Measurements from ENCODE around the gene LITAF.

LITAF gene

DNA sequence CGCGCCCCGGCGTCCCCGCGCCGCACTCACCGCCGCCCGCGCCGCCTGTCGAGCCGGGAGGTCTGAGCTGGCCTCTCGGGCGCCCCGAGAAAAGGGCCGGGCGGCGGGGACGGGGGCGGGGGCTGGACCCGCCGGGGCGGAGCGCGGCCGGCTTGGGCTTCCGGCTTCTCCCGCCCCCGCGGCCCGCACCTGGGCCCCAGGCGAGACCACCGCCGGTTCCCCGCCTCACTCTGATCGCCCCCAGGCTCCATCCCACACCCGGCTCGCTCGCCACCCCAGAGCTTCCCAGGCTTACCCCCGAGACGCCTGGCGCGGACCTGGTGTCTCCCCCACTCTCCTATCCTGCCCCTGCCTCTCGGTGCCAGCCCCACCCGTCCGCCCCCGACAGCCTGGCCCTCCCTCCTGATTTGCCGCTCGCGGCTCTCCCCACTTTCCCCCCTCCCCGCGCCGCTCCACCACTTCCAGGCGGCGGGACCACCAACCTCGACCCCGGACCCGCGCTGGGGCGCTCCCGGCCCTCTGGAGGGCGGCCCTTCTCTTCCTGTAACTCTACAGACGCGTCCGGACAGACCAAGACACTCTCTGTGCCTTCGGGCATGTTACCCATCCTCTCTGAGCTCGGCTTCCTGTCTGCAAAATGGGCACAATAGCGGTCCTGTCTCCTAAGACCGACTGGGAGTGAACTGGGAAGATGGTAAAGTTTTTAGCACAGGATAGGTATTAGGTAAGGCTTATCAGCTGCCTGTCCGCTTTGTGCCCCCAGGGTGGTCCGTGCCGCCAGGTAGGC lies at the start of gene LITAF:
Gene LITAF, minus strand, starts transcription at position 64 of the 787 bp plus-strand sequence. CDS start 30,189 bp downstream, outside the sequence.
- CTCF ChIA-PET, result interaction anchor here (1.0 to 1.6 kb wide), 4 partner anchors 10 to 179 kb away, joined by 3 to 5 read pairs (median 4); no protein-coding TSS in a partner anchor
- POLR2A ChIA-PET, result interaction anchor here (0.6 to 1.9 kb wide), 2 partner anchors 10 to 20 kb away, joined by 4 to 8 read pairs; no protein-coding TSS in a partner anchor
- H3K36me3 ChIP-seq (ENCODE audit: control insufficient read depth in 2 of 2, insufficient read depth in 1 of 2, low read length in 2 of 2), result no peaks in the 10 kb centered on the region
- H3K27ac ChIP-seq (ENCODE audit: extremely low read depth, low read depth, low read length), result peak within 1 kb of the TSS; percentile 73; the same call in 1 of the 2 replicates
- H3K4me3 ChIP-seq (ENCODE audit: low read depth, low read length), result peak within 1 kb of the TSS; percentile 72
- H3K9me3 ChIP-seq (ENCODE audit: control insufficient read depth, insufficient read depth, low read depth, low read length), result no peaks in the 10 kb centered on the region
- H3K4me1 ChIP-seq (ENCODE audit: control insufficient read depth, insufficient read depth, low read length), result peaks cover 15% of the 10 kb centered on the region
- TF ChIP-seq BCL11B (tag by site-specific recombination; IDR thresholded peaks at IDR 0.05; ENCODE audit: low read depth) (0 out of 2 replicates have a peak, but pooled peaks have one; percentile 48), ZNF354C (tag by site-specific recombination; IDR thresholded peaks at IDR 0.05; ENCODE audit: borderline replicate concordance, low read depth) (no peak), GLIS2 (tag by site-specific recombination; IDR thresholded peaks at IDR 0.05) (peak; percentile 86), ZNF600 (tag by site-specific recombination; IDR thresholded peaks at IDR 0.05) (peak; percentile 77), ZNF561 (tag by site-specific recombination; IDR thresholded peaks at IDR 0.05; ENCODE audit: borderline replicate concordance) (peak; percentile 4; the same call in 1 of the 2 replicates), ZBTB17 (tag by site-specific recombination; IDR thresholded peaks at IDR 0.05) (peak; percentile 76; the same call in 1 of the 2 replicates), SP2 (tag by site-specific recombination; IDR thresholded peaks at IDR 0.05) (peak; percentile 71), ZEB2 (tag by site-specific recombination; IDR thresholded peaks at IDR 0.05) (peak; percentile 85), WT1 (tag by site-specific recombination; IDR thresholded peaks at IDR 0.05) (0 out of 2 replicates have a peak, but pooled peaks have one; percentile 21), GFI1B (tag by site-specific recombination; IDR thresholded peaks at IDR 0.05) (0 out of 2 replicates have a peak, but pooled peaks have one; percentile 2), SP3 (tag by site-specific recombination; IDR thresholded peaks at IDR 0.05) (peak; percentile 85), ZNF610 (tag by site-specific recombination; IDR thresholded peaks at IDR 0.05; ENCODE audit: borderline replicate concordance) (peak; percentile 73; the same call in 1 of the 2 replicates), EGR2 (tag by site-specific recombination; IDR thresholded peaks at IDR 0.05; ENCODE audit: low read depth) (peak; percentile 90), ZBTB8A (tag by site-specific recombination; IDR thresholded peaks at IDR 0.05) (peak; percentile 73), KLF9 (tag by site-specific recombination; IDR thresholded peaks at IDR 0.05; ENCODE audit: low read depth) (peak; percentile 52; the same call in 1 of the 2 replicates), ZSCAN30 (tag by site-specific recombination; IDR thresholded peaks at IDR 0.05) (0 out of 2 replicates have a peak, but pooled peaks have one; percentile 34), ZFP69B (tag by site-specific recombination; IDR thresholded peaks at IDR 0.05) (peak; percentile 74), SCRT2 (tag by site-specific recombination; IDR thresholded peaks at IDR 0.05) (no peak), MEIS1 (CRISPR knock-in tag; IDR thresholded peaks at IDR 0.05; ENCODE audit: borderline replicate concordance) (no peak), KLF1 (tag by site-specific recombination; IDR thresholded peaks at IDR 0.05) (peak; percentile 71)
- TF ChIP-seq, protein P1, sequence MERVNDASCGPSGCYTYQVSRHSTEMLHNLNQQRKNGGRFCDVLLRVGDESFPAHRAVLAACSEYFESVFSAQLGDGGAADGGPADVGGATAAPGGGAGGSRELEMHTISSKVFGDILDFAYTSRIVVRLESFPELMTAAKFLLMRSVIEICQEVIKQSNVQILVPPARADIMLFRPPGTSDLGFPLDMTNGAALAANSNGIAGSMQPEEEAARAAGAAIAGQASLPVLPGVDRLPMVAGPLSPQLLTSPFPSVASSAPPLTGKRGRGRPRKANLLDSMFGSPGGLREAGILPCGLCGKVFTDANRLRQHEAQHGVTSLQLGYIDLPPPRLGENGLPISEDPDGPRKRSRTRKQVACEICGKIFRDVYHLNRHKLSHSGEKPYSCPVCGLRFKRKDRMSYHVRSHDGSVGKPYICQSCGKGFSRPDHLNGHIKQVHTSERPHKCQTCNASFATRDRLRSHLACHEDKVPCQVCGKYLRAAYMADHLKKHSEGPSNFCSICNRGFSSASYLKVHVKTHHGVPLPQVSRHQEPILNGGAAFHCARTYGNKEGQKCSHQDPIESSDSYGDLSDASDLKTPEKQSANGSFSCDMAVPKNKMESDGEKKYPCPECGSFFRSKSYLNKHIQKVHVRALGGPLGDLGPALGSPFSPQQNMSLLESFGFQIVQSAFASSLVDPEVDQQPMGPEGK (tag by site-specific recombination; IDR thresholded peaks at IDR 0.05), result peak; percentile 94
- TF ChIP-seq, protein P2, sequence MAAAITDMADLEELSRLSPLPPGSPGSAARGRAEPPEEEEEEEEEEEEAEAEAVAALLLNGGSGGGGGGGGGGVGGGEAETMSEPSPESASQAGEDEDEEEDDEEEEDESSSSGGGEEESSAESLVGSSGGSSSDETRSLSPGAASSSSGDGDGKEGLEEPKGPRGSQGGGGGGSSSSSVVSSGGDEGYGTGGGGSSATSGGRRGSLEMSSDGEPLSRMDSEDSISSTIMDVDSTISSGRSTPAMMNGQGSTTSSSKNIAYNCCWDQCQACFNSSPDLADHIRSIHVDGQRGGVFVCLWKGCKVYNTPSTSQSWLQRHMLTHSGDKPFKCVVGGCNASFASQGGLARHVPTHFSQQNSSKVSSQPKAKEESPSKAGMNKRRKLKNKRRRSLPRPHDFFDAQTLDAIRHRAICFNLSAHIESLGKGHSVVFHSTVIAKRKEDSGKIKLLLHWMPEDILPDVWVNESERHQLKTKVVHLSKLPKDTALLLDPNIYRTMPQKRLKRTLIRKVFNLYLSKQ (tag by site-specific recombination; IDR thresholded peaks at IDR 0.05; ENCODE audit: borderline replicate concordance), result 0 out of 2 replicates have a peak, but pooled peaks have one; percentile 32
- TF ChIP-seq, protein P3, sequence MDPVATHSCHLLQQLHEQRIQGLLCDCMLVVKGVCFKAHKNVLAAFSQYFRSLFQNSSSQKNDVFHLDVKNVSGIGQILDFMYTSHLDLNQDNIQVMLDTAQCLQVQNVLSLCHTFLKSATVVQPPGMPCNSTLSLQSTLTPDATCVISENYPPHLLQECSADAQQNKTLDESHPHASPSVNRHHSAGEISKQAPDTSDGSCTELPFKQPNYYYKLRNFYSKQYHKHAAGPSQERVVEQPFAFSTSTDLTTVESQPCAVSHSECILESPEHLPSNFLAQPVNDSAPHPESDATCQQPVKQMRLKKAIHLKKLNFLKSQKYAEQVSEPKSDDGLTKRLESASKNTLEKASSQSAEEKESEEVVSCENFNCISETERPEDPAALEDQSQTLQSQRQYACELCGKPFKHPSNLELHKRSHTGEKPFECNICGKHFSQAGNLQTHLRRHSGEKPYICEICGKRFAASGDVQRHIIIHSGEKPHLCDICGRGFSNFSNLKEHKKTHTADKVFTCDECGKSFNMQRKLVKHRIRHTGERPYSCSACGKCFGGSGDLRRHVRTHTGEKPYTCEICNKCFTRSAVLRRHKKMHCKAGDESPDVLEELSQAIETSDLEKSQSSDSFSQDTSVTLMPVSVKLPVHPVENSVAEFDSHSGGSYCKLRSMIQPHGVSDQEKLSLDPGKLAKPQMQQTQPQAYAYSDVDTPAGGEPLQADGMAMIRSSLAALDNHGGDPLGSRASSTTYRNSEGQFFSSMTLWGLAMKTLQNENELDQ (tag by site-specific recombination; IDR thresholded peaks at IDR 0.05; ENCODE audit: low read depth), result no peak
- TF ChIP-seq, protein P4, sequence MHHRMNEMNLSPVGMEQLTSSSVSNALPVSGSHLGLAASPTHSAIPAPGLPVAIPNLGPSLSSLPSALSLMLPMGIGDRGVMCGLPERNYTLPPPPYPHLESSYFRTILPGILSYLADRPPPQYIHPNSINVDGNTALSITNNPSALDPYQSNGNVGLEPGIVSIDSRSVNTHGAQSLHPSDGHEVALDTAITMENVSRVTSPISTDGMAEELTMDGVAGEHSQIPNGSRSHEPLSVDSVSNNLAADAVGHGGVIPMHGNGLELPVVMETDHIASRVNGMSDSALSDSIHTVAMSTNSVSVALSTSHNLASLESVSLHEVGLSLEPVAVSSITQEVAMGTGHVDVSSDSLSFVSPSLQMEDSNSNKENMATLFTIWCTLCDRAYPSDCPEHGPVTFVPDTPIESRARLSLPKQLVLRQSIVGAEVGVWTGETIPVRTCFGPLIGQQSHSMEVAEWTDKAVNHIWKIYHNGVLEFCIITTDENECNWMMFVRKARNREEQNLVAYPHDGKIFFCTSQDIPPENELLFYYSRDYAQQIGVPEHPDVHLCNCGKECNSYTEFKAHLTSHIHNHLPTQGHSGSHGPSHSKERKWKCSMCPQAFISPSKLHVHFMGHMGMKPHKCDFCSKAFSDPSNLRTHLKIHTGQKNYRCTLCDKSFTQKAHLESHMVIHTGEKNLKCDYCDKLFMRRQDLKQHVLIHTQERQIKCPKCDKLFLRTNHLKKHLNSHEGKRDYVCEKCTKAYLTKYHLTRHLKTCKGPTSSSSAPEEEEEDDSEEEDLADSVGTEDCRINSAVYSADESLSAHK (tag by site-specific recombination; IDR thresholded peaks at IDR 0.05), result peak; percentile 24; the same call in 1 of the 2 replicates
- TF ChIP-seq, protein P5, sequence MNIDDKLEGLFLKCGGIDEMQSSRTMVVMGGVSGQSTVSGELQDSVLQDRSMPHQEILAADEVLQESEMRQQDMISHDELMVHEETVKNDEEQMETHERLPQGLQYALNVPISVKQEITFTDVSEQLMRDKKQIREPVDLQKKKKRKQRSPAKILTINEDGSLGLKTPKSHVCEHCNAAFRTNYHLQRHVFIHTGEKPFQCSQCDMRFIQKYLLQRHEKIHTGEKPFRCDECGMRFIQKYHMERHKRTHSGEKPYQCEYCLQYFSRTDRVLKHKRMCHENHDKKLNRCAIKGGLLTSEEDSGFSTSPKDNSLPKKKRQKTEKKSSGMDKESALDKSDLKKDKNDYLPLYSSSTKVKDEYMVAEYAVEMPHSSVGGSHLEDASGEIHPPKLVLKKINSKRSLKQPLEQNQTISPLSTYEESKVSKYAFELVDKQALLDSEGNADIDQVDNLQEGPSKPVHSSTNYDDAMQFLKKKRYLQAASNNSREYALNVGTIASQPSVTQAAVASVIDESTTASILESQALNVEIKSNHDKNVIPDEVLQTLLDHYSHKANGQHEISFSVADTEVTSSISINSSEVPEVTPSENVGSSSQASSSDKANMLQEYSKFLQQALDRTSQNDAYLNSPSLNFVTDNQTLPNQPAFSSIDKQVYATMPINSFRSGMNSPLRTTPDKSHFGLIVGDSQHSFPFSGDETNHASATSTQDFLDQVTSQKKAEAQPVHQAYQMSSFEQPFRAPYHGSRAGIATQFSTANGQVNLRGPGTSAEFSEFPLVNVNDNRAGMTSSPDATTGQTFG (tag by site-specific recombination; IDR thresholded peaks at IDR 0.05; ENCODE audit: borderline replicate concordance), result no peak
